ENCODE data around the gene CHD8. TPM values are rescaled to one million over a fixed set of nuclear protein-coding genes. Genes with fewer than 3 reads are reported as not detected.

Gene CHD8
- total RNA-seq, 1 experiment from 2014 or later: 64.7 TPM

- ChIA-PET CTCF (no interaction called here), POLR2A (interaction anchor here (0.6 kb wide), 1 partner anchor 40 kb away, joined by 3 read pairs; no protein-coding TSS in a partner anchor)
- Histone ChIP-seq H3K27ac (ENCODE audit: low read length) (peak within 1 kb of the TSS; percentile 88), H3K27me3 (ENCODE audit: control insufficient read depth, insufficient read depth, low read length) (no peaks in the 10 kb centered on the region), H3K4me3 (ENCODE audit: low read depth in 2 of 2, low read length in 2 of 2) (peak within 1 kb of the TSS; percentile 92 to 99), H3K9me3 (ENCODE audit: control insufficient read depth, insufficient read depth, low read depth, low read length) (no peaks in the 10 kb centered on the region), H3K36me3 (ENCODE audit: control insufficient read depth, insufficient read depth, low read length) (peaks cover 8% of the 10 kb centered on the region), H3K4me1 (ENCODE audit: control insufficient read depth, insufficient read depth, low read length) (peaks cover 6% of the 10 kb centered on the region)
- BruUV-seq (replicated peaks): no TSS peak
- TF ChIP-seq SIN3A (IDR thresholded peaks at IDR 0.05; ENCODE audit: borderline replicate concordance, insufficient read depth, low read depth, low read length): no peak
- peak; percentile 57; the same call in 1 of the 2 replicates for TF ChIP-seq POLR2AphosphoS5 (IDR thresholded peaks at IDR 0.05; ENCODE audit: low read depth, low read length)
- TF ChIP-seq REST (IDR thresholded peaks at IDR 0.05; ENCODE audit: insufficient read depth in 1 of 2, low read depth in 2 of 2, low read length in 1 of 2): no peak
- no peak for TF ChIP-seq TCF7L2 (IDR thresholded peaks at IDR 0.05; ENCODE audit: low read depth, low read length)
- TF ChIP-seq CTCF (IDR thresholded peaks at IDR 0.05): peak; percentile 94
- DNase-seq (ENCODE audit: low read depth, low spot score) (peak; percentile 96), ATAC-seq (peak; percentile 99)
- intact Hi-C loops (cut with micrococcal nuclease; ENCODE audit: unreplicated experiment): no loop called here
- in situ Hi-C loops (cut with HindIII; ENCODE audit: low pct_unique_long_range_greater_than_20kb, low sequenced_read_pairs): no loop called here
Measured at GRCh38 chr14:21476925-21477681, 21.2 kb upstream of the CHD8 start, which contains the start of the genes RAB2B and TOX4. RAB2B (minus strand) TSS chr14:21476959; CDS start chr14:21476872, 87 bp downstream. TOX4 (plus strand) TSS chr14:21477195; CDS start chr14:21477279, 84 bp downstream.

GRCh38 chr14:21476523-21476924 lies 20.6 kb upstream of the CHD8 start:
- Histone ChIP-seq H3K9me3 (ENCODE audit: control insufficient read depth, insufficient read depth, low read depth, low read length) (no peaks in the 10 kb centered on the region), H3K4me1 (ENCODE audit: control insufficient read depth, insufficient read depth, low read length) (peaks cover 6% of the 10 kb centered on the region), H3K27me3 (ENCODE audit: control insufficient read depth, insufficient read depth, low read length) (no peaks in the 10 kb centered on the region), H3K4me3 (ENCODE audit: low read depth in 2 of 2, low read length in 2 of 2) (peak overlapping the region; percentile 92 to 99), H3K36me3 (ENCODE audit: control insufficient read depth, insufficient read depth, low read length) (peaks cover 8% of the 10 kb centered on the region), H3K27ac (ENCODE audit: low read length) (peak overlapping the region; percentile 88)
- intact Hi-C loops (cut with micrococcal nuclease; ENCODE audit: unreplicated experiment) (no loop called here), in situ Hi-C loops (cut with HindIII; ENCODE audit: low pct_unique_long_range_greater_than_20kb, low sequenced_read_pairs) (no loop called here)
- ATAC-seq (peak; percentile 86), DNase-seq (ENCODE audit: low read depth, low spot score) (peak; percentile 18)
- POLR2A ChIA-PET: interaction anchor here (0.5 to 0.6 kb wide), 4 partner anchors 11 to 1702 kb away, joined by 3 to 4 read pairs (median 3); no protein-coding TSS in a partner anchor
- TF ChIP-seq SIN3A (IDR thresholded peaks at IDR 0.05; ENCODE audit: borderline replicate concordance, insufficient read depth, low read depth, low read length) (no peak), POLR2AphosphoS5 (IDR thresholded peaks at IDR 0.05; ENCODE audit: low read depth, low read length) (peak; percentile 38; the same call in 1 of the 2 replicates), CTCF (IDR thresholded peaks at IDR 0.05) (no peak), TCF7L2 (IDR thresholded peaks at IDR 0.05; ENCODE audit: low read depth, low read length) (no peak), REST (IDR thresholded peaks at IDR 0.05; ENCODE audit: insufficient read depth in 1 of 2, low read depth in 2 of 2, low read length in 1 of 2) (no peak)
- CTCF ChIA-PET: no interaction called here
- BruUV-seq (replicated peaks): no TSS peak
